ENCODE data around the gene FOXF2. TPM values are rescaled to one million over a fixed set of nuclear protein-coding genes. Genes with fewer than 3 reads are reported as not detected.

FOXF2 gene
- total RNA-seq, 4 donors from 2014 or later, result 0.34 to 12.4 (median 4.0) TPM

GRCh38 chr6:1406306-1407072, 17.1 kb downstream of the FOXF2 start:
- Histone ChIP-seq H3K36me3 (no peaks in the 10 kb centered on the region), H3K27me3 (peaks cover 0 to 37% (median 0%) of the 10 kb centered on the region in 4 donors), H3K4me1 (peaks cover 0 to 15% (median 0%) of the 10 kb centered on the region in 3 donors), H3K9me3 (no peaks in the 10 kb centered on the region), H3K4me3 (no peak overlapping the region), H3K27ac (peak overlapping the region in 3 of 4 donors; percentile 30 to 67 (median 62))
- intact Hi-C loops (cut with DNase I), result no loop called here
- TF ChIP-seq POLR2A (IDR thresholded peaks at IDR 0.05), result no peak
- 58 to 64% methylated on average over 5 of the region's 13 CpGs for WGBS, 2 donors
- DNase-seq, result no peak

- Histone ChIP-seq H3K9me3 (no peaks in the 10 kb centered on the region), H3K4me1 (peaks cover 0 to 15% (median 0%) of the 10 kb centered on the region in 3 donors), H3K36me3 (no peaks in the 10 kb centered on the region), H3K27me3 (peaks cover 0 to 29% (median 0%) of the 10 kb centered on the region in 4 donors), H3K4me3 (no peak overlapping the region), H3K27ac (peak overlapping the region in 3 of 4 donors; percentile 30 to 67 (median 62))
- intact Hi-C loops (cut with DNase I), result no loop called here
- no peak for DNase-seq
- 36 to 52% methylated on average over 5 to 9 of the region's 11 CpGs for WGBS, 2 donors
- TF ChIP-seq POLR2A (IDR thresholded peaks at IDR 0.05), result no peak
- no peak for TF ChIP-seq CTCF (IDR thresholded peaks at IDR 0.05)
Measured at GRCh38 chr6:1407499-1407990, 18.2 kb downstream of the FOXF2 start.

GRCh38 chr6:1409774-1410465, 20.5 kb downstream of the FOXF2 start:
- no peaks in the 10 kb centered on the region for H3K36me3 ChIP-seq
- H3K4me1 ChIP-seq, result peaks cover 0 to 15% (median 0%) of the 10 kb centered on the region in 3 donors
- no peak for TF ChIP-seq POLR2A (IDR thresholded peaks at IDR 0.05)
- TF ChIP-seq CTCF (IDR thresholded peaks at IDR 0.05), result no peak
- H3K27ac ChIP-seq, result no peak overlapping the region
- no peak overlapping the region for H3K4me3 ChIP-seq
- whole genome bisulfite sequencing, 2 donors, result 61 to 72% methylated on average over 20 to 21 of the region's 22 CpGs
- intact Hi-C loops (cut with DNase I), result no loop called here
- DNase-seq, result no peak
- H3K27me3 ChIP-seq, result peaks cover 0 to 29% (median 0%) of the 10 kb centered on the region in 4 donors
- H3K9me3 ChIP-seq, result no peaks in the 10 kb centered on the region

GRCh38 chr6:1412901-1413300, 23.5 kb downstream of the FOXF2 start:
- no peak for DNase-seq
- no peak for TF ChIP-seq CTCF (IDR thresholded peaks at IDR 0.05)
- Histone ChIP-seq H3K27ac (peak overlapping the region in 2 of 4 donors; percentile 21 to 55), H3K36me3 (no peaks in the 10 kb centered on the region), H3K4me1 (peaks cover 0 to 3% (median 0%) of the 10 kb centered on the region in 3 donors), H3K9me3 (no peaks in the 10 kb centered on the region), H3K27me3 (peaks cover 0 to 28% (median 0%) of the 10 kb centered on the region in 4 donors), H3K4me3 (no peak overlapping the region)
- intact Hi-C loops (cut with DNase I), result no loop called here
- WGBS, 2 donors, result 61 to 63% methylated on average over 9 of the region's 9 CpGs

GRCh38 chr6:1415416-1416063, 26.2 kb downstream of the FOXF2 start:
- H3K4me3 ChIP-seq, result no peak overlapping the region
- intact Hi-C loops (cut with DNase I), result no loop called here
- H3K27ac ChIP-seq, result no peak overlapping the region
- peaks cover 0 to 1% (median 0%) of the 10 kb centered on the region in 3 donors for H3K9me3 ChIP-seq
- DNase-seq, result no peak
- H3K36me3 ChIP-seq, result no peaks in the 10 kb centered on the region
- H3K4me1 ChIP-seq, result no peaks in the 10 kb centered on the region
- TF ChIP-seq POLR2A (IDR thresholded peaks at IDR 0.05) (no peak), CTCF (IDR thresholded peaks at IDR 0.05) (no peak)
- H3K27me3 ChIP-seq, result peaks cover 0 to 10% (median 0%) of the 10 kb centered on the region in 4 donors
- 74 to 82% methylated on average over 8 to 10 of the region's 10 CpGs for WGBS, 2 donors

All from esophagus squamous epithelium (tissue), 5 donors.